ENCODE measurements around the gene YWHAG.

YWHAG gene

DNA sequence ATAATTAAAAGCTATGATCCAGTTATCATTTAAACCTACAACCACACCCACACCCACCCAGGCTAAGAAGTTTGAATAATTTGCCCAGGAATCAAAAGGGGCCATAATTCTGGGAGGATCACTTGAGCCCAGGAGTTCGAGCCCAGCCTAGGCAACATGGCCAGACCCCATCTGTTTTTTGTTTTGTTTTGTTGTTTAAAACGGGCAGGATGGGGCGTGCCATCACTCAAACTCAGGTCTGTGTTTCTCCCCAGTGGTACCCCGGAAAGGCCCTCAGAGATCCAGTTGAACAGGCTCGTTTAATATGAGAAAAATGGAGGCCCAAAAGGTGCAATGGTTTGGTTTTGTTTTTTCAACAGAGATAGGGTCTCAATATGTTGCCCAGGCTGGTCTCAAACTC is 33.0 kb downstream of the YWHAG start:
- DNase-seq (ENCODE audit: low read depth in 2 of 2) = no peak
- H3K4me3 ChIP-seq (replicated peaks in 1 of 2; ENCODE audit: low read depth in 2 of 2, low read length in 2 of 2) = no peak overlapping the region
- TF ChIP-seq CTCF (IDR thresholded peaks at IDR 0.05; ENCODE audit: low read depth, low read length) = no peak

GRCh38 chr7:76325092-76325491 is 33.7 kb downstream of the YWHAG start:
- no peak for TF ChIP-seq CTCF (IDR thresholded peaks at IDR 0.05; ENCODE audit: low read depth, low read length)
- H3K4me3 ChIP-seq (replicated peaks in 1 of 2; ENCODE audit: low read depth in 2 of 2, low read length in 2 of 2) = no peak overlapping the region

GRCh38 chr7:76318488-76319353 is 40.1 kb downstream of the YWHAG start:
- H3K4me3 ChIP-seq (replicated peaks in 1 of 2; ENCODE audit: low read depth in 2 of 2, low read length in 2 of 2) = peak overlapping the region; percentile 82 to 90
- peak; percentile 36 for TF ChIP-seq CTCF (IDR thresholded peaks at IDR 0.05; ENCODE audit: low read depth, low read length)
- DNase-seq (ENCODE audit: low read depth in 2 of 2) = peak; percentile 90 to 92

More at GRCh38 chr7:76325092-76325491, 33.7 kb downstream of the YWHAG start:
- DNase-seq (ENCODE audit: low read depth in 2 of 2) = no peak

- TF ChIP-seq CTCF (IDR thresholded peaks at IDR 0.05; ENCODE audit: low read depth, low read length) = no peak
Measured at GRCh38 chr7:76317782-76318487, 40.9 kb downstream of the YWHAG start.

DNA sequence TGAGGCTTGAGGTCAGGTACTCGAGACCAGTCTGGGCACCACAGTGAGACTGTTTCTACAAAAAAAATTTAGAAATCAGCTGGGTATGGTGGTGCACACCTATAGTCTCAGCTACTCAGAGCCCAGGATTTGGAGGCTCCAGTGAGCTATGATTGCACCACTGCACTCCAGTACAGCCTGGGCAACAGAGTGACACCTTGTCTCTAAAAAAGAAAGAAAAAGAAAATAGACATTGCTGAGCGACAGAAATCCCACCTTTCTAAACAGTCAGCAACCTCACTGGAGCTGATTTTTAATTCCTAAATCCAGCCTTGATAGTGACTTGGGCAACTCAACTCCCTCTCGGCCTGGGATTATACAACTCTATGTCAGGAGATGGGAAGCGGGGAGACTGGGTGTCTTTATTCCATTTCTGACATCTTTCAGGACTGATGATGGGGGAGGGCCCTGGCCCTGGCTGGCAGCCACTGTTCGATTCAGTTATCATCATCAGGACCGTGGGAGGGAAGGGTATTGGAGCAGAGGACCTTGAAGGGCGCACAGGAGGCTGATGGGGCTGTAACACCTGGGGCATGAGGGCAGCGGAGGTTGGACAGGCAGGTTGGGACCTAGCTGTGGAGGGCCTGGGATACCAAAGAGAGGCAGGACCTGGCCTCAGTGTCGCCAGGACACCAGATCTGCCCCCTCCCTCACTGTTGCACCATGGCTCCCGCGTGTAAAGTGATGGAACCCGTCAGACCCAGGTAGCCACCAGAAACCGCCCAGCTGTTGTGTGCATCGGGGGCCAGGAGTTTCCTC is 41.6 kb downstream of the YWHAG start:
- DNase-seq (ENCODE audit: low read depth in 2 of 2) = no peak
- H3K4me3 ChIP-seq (replicated peaks in 1 of 2; ENCODE audit: low read depth in 2 of 2, low read length in 2 of 2) = peak overlapping the region in 1 of 2 donors; percentile 82

More at GRCh38 chr7:76317782-76318487, 40.9 kb downstream of the YWHAG start:
- peak; percentile 96 to 98 for DNase-seq (ENCODE audit: low read depth in 2 of 2)
- H3K4me3 ChIP-seq (replicated peaks in 1 of 2; ENCODE audit: low read depth in 2 of 2, low read length in 2 of 2) = peak overlapping the region; percentile 82 to 90

More for the DNA sequence above, 41.6 kb downstream of the YWHAG start:
- TF ChIP-seq CTCF (IDR thresholded peaks at IDR 0.05; ENCODE audit: low read depth, low read length) = no peak
